HG03575 (cell line): ENCODE data around the gene AGAP2.

Source experiments
- ATAC-seq: cut with Tn5 transposase; IDR thresholded peaks from one replicate; pipeline ENCODE4 v1.9.1; 2021; ENCODE audit not compliant: unreplicated experiment, insufficient number of reproducible peaks, low FRiP score; ENCODE audit errors: extremely low read depth

Gene AGAP2

GRCh38 chr12:57770734-57771133 lies 32.2 kb upstream of the AGAP2 start:
- ATAC-seq = no peak

GRCh38 chr12:57769594-57769993 lies 31.1 kb upstream of the AGAP2 start:
- no peak for ATAC-seq

GRCh38 chr12:57767876-57768275 lies 29.3 kb upstream of the AGAP2 start:
- ATAC-seq = no peak

- no peak for ATAC-seq
These were observed 28.8 kb upstream of the AGAP2 start for GRCh38 chr12:57767305-57767698.

GRCh38 chr12:57766464-57767304 lies 28.1 kb upstream of the AGAP2 start, which contains the start of gene CYP27B1:
Gene CYP27B1, minus strand, starts transcription at chr12:57767078. Its CDS starts 37 bp downstream, at chr12:57767041.
- ATAC-seq = no peak

- no peak for ATAC-seq
These were observed 27.3 kb upstream of the AGAP2 start for GRCh38 chr12:57765698-57766463.

- ATAC-seq = no peak
These were observed 26.6 kb upstream of the AGAP2 start for GRCh38 chr12:57765003-57765697.

- no peak for ATAC-seq
These were observed 26.1 kb upstream of the AGAP2 start for GRCh38 chr12:57764662-57765002.

- ATAC-seq = no peak
These were observed 25.5 kb upstream of the AGAP2 start for GRCh38 chr12:57763881-57764661.

- ATAC-seq = no peak
These were observed 23.9 kb upstream of the AGAP2 start for GRCh38 chr12:57762463-57762862.

GRCh38 chr12:57761391-57761998 lies 23.0 kb upstream of the AGAP2 start:
- ATAC-seq = no peak

- no peak for ATAC-seq
These were observed 21.9 kb upstream of the AGAP2 start for GRCh38 chr12:57760347-57760982.

- no peak for ATAC-seq
These were observed 20.9 kb upstream of the AGAP2 start for GRCh38 chr12:57759360-57759980.

GRCh38 chr12:57758552-57759359 lies 20.2 kb upstream of the AGAP2 start:
- no peak for ATAC-seq

GRCh38 chr12:57757771-57758170 lies 19.2 kb upstream of the AGAP2 start:
- no peak for ATAC-seq

- ATAC-seq = no peak
These were observed 18.1 kb upstream of the AGAP2 start for GRCh38 chr12:57756406-57757341.
